NT2/D1 (cell line): ENCODE results near the gene NT5DC3.

Experiments
- DNase-seq: peaks from one replicate; pipeline ENCODE4 v3.0.0-alpha.2; 2011; ENCODE audit warnings: low read depth, low spot score
- H3K27me3 ChIP-seq: 2 replicates; pipeline ENCODE4 v1.6.0; 2011; ENCODE audit warnings: mild to moderate bottlenecking; ENCODE audit not compliant: insufficient read length, insufficient read depth
- H3K36me3 ChIP-seq: 2 replicates; pipeline ENCODE4 v1.6.1; 2011; ENCODE audit warnings: mild to moderate bottlenecking, low read length, mixed read lengths; ENCODE audit not compliant: insufficient read depth, insufficient read length
- H3K4me1 ChIP-seq: 2 replicates; pipeline ENCODE4 v1.5.1; 2011; ENCODE audit not compliant: insufficient read depth, insufficient read length
- H3K4me3 ChIP-seq: 2 replicates; pipeline ENCODE4 v1.5.1; 2011; ENCODE audit warnings: low read depth; ENCODE audit not compliant: insufficient read length
- H3K9ac ChIP-seq: 2 replicates; pipeline ENCODE4 v1.6.0; 2011; ENCODE audit warnings: low read depth; ENCODE audit not compliant: insufficient read length
- H3K9me3 ChIP-seq: 2 replicates; pipeline ENCODE4 v1.5.1; 2011; ENCODE audit warnings: mild to moderate bottlenecking, low read length; ENCODE audit not compliant: insufficient read depth
- SUZ12 ChIP-seq: IDR thresholded peaks from 2 replicates; pipeline ENCODE4 v1.6.1; 2011; ENCODE audit not compliant: insufficient read length, insufficient read depth; ENCODE audit errors: extremely low read depth
- YY1 ChIP-seq: IDR thresholded peaks from 2 replicates; pipeline ENCODE4 v1.6.1; 2011; ENCODE audit not compliant: insufficient read length, insufficient read depth
- ZNF274 ChIP-seq: IDR thresholded peaks from 2 replicates; pipeline ENCODE4 v1.6.1; 2011; ENCODE audit warnings: mild to moderate bottlenecking, low read depth, low read length

The NT5DC3 gene

GRCh38 chr12:103840876-103841689 lies at the start of gene NT5DC3:
NT5DC3 (minus strand) TSS chr12:103841234; CDS start chr12:103841156, 78 bp downstream.
- Histone ChIP-seq H3K27me3 (peaks cover 2% of the 10 kb centered on the region), H3K9me3 (peaks cover 5% of the 10 kb centered on the region; the same call in 1 of the 2 replicates), H3K36me3 (peaks cover 9% of the 10 kb centered on the region), H3K9ac (peak within 1 kb of the TSS; percentile 90), H3K4me3 (peak within 1 kb of the TSS; percentile 89), H3K4me1 (peaks cover 2% of the 10 kb centered on the region)
- peak; percentile 70 for DNase-seq
- TF ChIP-seq SUZ12 (no peak), YY1 (no peak), ZNF274 (no peak)

- no peaks in the 10 kb centered on the region for H3K36me3 ChIP-seq
- no peaks in the 10 kb centered on the region for H3K4me1 ChIP-seq
- TF ChIP-seq ZNF274 (no peak), YY1 (no peak), SUZ12 (no peak)
- no peak overlapping the region for H3K4me3 ChIP-seq
- H3K9me3 ChIP-seq: no peaks in the 10 kb centered on the region
- no peak for DNase-seq
- H3K27me3 ChIP-seq: no peaks in the 10 kb centered on the region
- no peak overlapping the region for H3K9ac ChIP-seq
Measured at GRCh38 chr12:103887738-103888137, 46.7 kb upstream of the NT5DC3 start.

GRCh38 chr12:103886195-103886797 lies 45.3 kb upstream of the NT5DC3 start:
- Histone ChIP-seq H3K36me3 (no peaks in the 10 kb centered on the region), H3K27me3 (no peaks in the 10 kb centered on the region), H3K4me1 (no peaks in the 10 kb centered on the region), H3K9ac (no peak overlapping the region), H3K4me3 (no peak overlapping the region), H3K9me3 (no peaks in the 10 kb centered on the region)
- TF ChIP-seq ZNF274: no peak
- TF ChIP-seq YY1: no peak
- no peak for TF ChIP-seq SUZ12
- no peak for DNase-seq

DNA sequence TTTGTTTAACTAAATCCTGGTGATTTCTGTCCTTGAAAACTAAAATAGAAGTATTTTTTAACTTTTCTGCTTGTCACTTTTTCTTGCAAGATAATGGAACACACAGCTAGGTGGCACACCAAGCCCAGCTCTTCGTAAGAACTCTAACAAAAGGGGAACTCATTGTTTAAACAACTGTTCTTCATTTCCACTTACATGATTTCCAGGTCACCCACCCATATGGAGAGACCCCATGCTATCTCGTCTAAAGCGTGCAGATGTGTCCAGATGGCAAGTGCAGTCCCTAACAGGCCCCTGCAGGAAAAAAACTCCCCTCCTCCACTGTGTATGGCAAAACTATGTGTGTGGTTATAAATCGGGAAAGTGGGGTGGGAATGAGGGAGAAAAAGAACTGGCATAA lies 43.3 kb upstream of the NT5DC3 start:
- no peaks in the 10 kb centered on the region for H3K27me3 ChIP-seq
- H3K4me3 ChIP-seq: no peak overlapping the region
- H3K9me3 ChIP-seq: no peaks in the 10 kb centered on the region
- no peaks in the 10 kb centered on the region for H3K4me1 ChIP-seq
- H3K36me3 ChIP-seq: no peaks in the 10 kb centered on the region
- TF ChIP-seq ZNF274 (no peak), SUZ12 (no peak), YY1 (no peak)
- H3K9ac ChIP-seq: no peak overlapping the region
- DNase-seq: no peak

DNA sequence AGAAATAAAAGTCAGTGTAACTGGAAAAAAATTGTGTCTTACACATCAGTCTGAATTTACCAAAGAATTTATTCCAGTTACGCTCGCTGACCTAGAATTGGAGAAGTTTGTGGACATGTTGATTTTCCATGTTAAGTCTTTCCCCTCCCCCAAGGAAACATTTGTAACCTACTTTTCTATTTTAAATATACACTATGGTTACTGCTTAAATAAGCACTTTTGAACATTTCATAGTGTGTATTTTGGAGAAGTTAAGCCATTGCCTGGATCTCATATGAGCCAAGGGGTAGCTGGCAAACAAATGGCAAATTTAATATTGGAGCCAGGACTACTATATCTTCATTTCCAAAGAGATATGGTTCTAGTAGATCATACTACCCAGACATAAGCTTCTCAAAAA lies 42.9 kb upstream of the NT5DC3 start:
- no peak overlapping the region for H3K4me3 ChIP-seq
- TF ChIP-seq SUZ12: no peak
- TF ChIP-seq YY1: no peak
- TF ChIP-seq ZNF274: no peak

GRCh38 chr12:103882861-103883596 lies 42.0 kb upstream of the NT5DC3 start:
- Histone ChIP-seq H3K4me1 (no peaks in the 10 kb centered on the region), H3K4me3 (no peak overlapping the region), H3K9me3 (no peaks in the 10 kb centered on the region), H3K9ac (no peak overlapping the region), H3K36me3 (no peaks in the 10 kb centered on the region), H3K27me3 (no peaks in the 10 kb centered on the region)
- no peak for DNase-seq
- TF ChIP-seq YY1 (no peak), SUZ12 (no peak), ZNF274 (no peak)

More for the DNA sequence above, 42.9 kb upstream of the NT5DC3 start:
- no peaks in the 10 kb centered on the region for H3K36me3 ChIP-seq
- no peak for DNase-seq
- H3K9me3 ChIP-seq: no peaks in the 10 kb centered on the region
- H3K4me1 ChIP-seq: no peaks in the 10 kb centered on the region
- no peaks in the 10 kb centered on the region for H3K27me3 ChIP-seq
- H3K9ac ChIP-seq: no peak overlapping the region

GRCh38 chr12:103881261-103881660 lies 40.2 kb upstream of the NT5DC3 start:
- no peak for TF ChIP-seq ZNF274
- no peak for TF ChIP-seq SUZ12
- no peak for TF ChIP-seq YY1
- H3K4me3 ChIP-seq: no peak overlapping the region
- H3K27me3 ChIP-seq: no peaks in the 10 kb centered on the region
- H3K4me1 ChIP-seq: no peaks in the 10 kb centered on the region
- no peaks in the 10 kb centered on the region for H3K9me3 ChIP-seq
- H3K9ac ChIP-seq: no peak overlapping the region
- no peak for DNase-seq
- H3K36me3 ChIP-seq: no peaks in the 10 kb centered on the region
